NCI-H2196 (cell line): ENCODE measurements around the gene IFI27L2.
A peak's percentile ranks its signal among the peaks of the same experiment; 100 is the strongest.
"Not testable (repeated sequence)": the region's sequence is repeated elsewhere in the genome, so short reads cannot be mapped to it uniquely, and the experiment has no call there.

Source experiments
- DNase-seq: peaks from one replicate; lab custom pipeline; 2025; ENCODE audit not compliant: unreplicated experiment; lab: John Stamatoyannopoulos, UW

IFI27L2 gene

GRCh38 chr14:94129111-94129757 lies at the start of gene IFI27L2:
Gene IFI27L2 (minus strand): TSS chr14:94129604. CDS start chr14:94129564, 40 bp downstream.
- DNase-seq: peak; percentile 48

GRCh38 chr14:94177806-94178205 lies 48.4 kb upstream of the IFI27L2 start:
- DNase-seq: no peak

- DNase-seq: no peak
These were observed 47.4 kb upstream of the IFI27L2 start for GRCh38 chr14:94176808-94177207.

- DNase-seq: no peak
These were observed 46.3 kb upstream of the IFI27L2 start for GRCh38 chr14:94175747-94176146.

- no peak for DNase-seq
These were observed 45.8 kb upstream of the IFI27L2 start for GRCh38 chr14:94175011-94175745.

GRCh38 chr14:94174604-94175010 lies 45.2 kb upstream of the IFI27L2 start:
- DNase-seq: no peak

GRCh38 chr14:94173885-94174603 lies 44.6 kb upstream of the IFI27L2 start, which contains the start of gene PPP4R4:
Gene PPP4R4 (plus strand): TSS chr14:94174322. CDS start chr14:94174466, 144 bp downstream.
- DNase-seq: peak; percentile 77

- no peak for DNase-seq
These were observed 44.1 kb upstream of the IFI27L2 start for GRCh38 chr14:94173471-94173884.

- DNase-seq: no peak
These were observed 43.1 kb upstream of the IFI27L2 start for GRCh38 chr14:94172545-94172944.

GRCh38 chr14:94171208-94171607 lies 41.8 kb upstream of the IFI27L2 start:
- no peak for DNase-seq

- DNase-seq: no peak
These were observed 40.7 kb upstream of the IFI27L2 start for GRCh38 chr14:94170136-94170535.

- no peak for DNase-seq
These were observed 36.3 kb upstream of the IFI27L2 start for GRCh38 chr14:94165744-94166143.

GRCh38 chr14:94164685-94165431 lies 35.5 kb upstream of the IFI27L2 start:
- no peak for DNase-seq

- no peak for DNase-seq
These were observed 34.4 kb upstream of the IFI27L2 start for GRCh38 chr14:94163796-94164195.

- no peak for DNase-seq
These were observed 33.1 kb upstream of the IFI27L2 start for GRCh38 chr14:94162466-94162865.

GRCh38 chr14:94161981-94162380 lies 32.6 kb upstream of the IFI27L2 start:
- DNase-seq: no peak

GRCh38 chr14:94161058-94161457 lies 31.7 kb upstream of the IFI27L2 start:
- DNase-seq: no peak

- no peak for DNase-seq
These were observed 29.0 kb upstream of the IFI27L2 start for GRCh38 chr14:94158239-94158883.

- DNase-seq: no peak
These were observed 27.8 kb upstream of the IFI27L2 start for GRCh38 chr14:94157197-94157596.

- not testable (repeated sequence) for DNase-seq
These were observed 26.7 kb upstream of the IFI27L2 start for GRCh38 chr14:94156143-94156542.
